Activated naive CD4-positive, alpha-beta T cell treated with anti-CD3 and anti-CD28 coated beads for 36 hours (primary cell): Measurements from ENCODE around the gene PIAS2. TPM values are rescaled to one million over a fixed set of nuclear protein-coding genes. Genes with fewer than 3 reads are reported as not detected.

Experiments used
- total RNA-seq, 2 experiments: library from RNA; stranded (reverse); gene quantifications; one replicate each; pipeline ENCODE4 v1.2.3, GENCODE V29; 2021

The PIAS2 gene
- total RNA-seq, 2 experiments from 2014 or later = 21.9 to 23.4 TPM

Other genes starting within 250 kb of the PIAS2 start
- gene ST8SIA5, start 160.5 kb downstream of the PIAS2 start, total RNA-seq = not detected
- gene KATNAL2, start 95 bp upstream of the PIAS2 start, total RNA-seq = under 1 TPM; 0.45 to 0.52 TPM
- gene ELOA2, start 118.1 kb upstream of the PIAS2 start, total RNA-seq = not detected
- 10 to 100 TPM; 32.8 to 33.9 TPM for gene HDHD2, start 233.0 kb upstream of the PIAS2 start, total RNA-seq